Activated CD8-positive, alpha-beta memory T cell treated with anti-CD3 and anti-CD28 coated beads, Interleukin-2, amount 10 ng/mL, durations not matched to agents 7 days and 5 days (primary cell): ENCODE data around the gene ABCA12. TPM values are rescaled to one million over a fixed set of nuclear protein-coding genes. Genes with fewer than 3 reads are reported as not detected.

Experiments used
- ATAC-seq: fragments of 150-1000 bp; cut with Tn5 transposase; one replicate; pipeline ENCODE4 v1.10.0; 2021; ENCODE audit warnings: moderate library complexity
- CTCF ChIA-PET: fragments of 350-600 bp; sonication (Branson Sonifier 250); formaldehyde crosslinking; loops from one replicate; lab custom pipeline; 2021; ENCODE audit warnings: antibody characterized with exemption; lab: Charles Lee
- DNase-seq: peaks from one replicate; pipeline ENCODE4 v3.0.0-alpha.2; 2020
- H3K27ac Mint-ChIP-seq: one replicate; pipeline ENCODE4 v1.8.0; 2021; ENCODE audit warnings: mild to moderate bottlenecking, mixed read lengths
- H3K27me3 Mint-ChIP-seq: one replicate; pipeline ENCODE4 v1.8.0; 2021; ENCODE audit warnings: mixed read lengths
- H3K36me3 Mint-ChIP-seq: one replicate; pipeline ENCODE4 v1.8.0; 2021; ENCODE audit warnings: mild to moderate bottlenecking, mixed read lengths
- H3K4me1 Mint-ChIP-seq: one replicate; pipeline ENCODE4 v1.8.0; 2021; ENCODE audit warnings: mixed read lengths
- H3K4me3 Mint-ChIP-seq: one replicate; pipeline ENCODE4 v1.8.0; 2021; ENCODE audit warnings: mild to moderate bottlenecking, moderate library complexity, mixed read lengths
- H3K9me3 Mint-ChIP-seq: one replicate; pipeline ENCODE4 v1.8.0; 2022; ENCODE audit warnings: low read depth, mixed read lengths
- total RNA-seq, 2 experiments: library from RNA; stranded (reverse); gene quantifications; one replicate each; pipeline ENCODE4 v1.2.3, GENCODE V29; 2021

Gene ABCA12
- total RNA-seq, 2 experiments from 2014 or later: not detected

- H3K4me3 Mint-ChIP-seq: no peak overlapping the region
- H3K27me3 Mint-ChIP-seq: no peaks in the 10 kb centered on the region
- DNase-seq (no peak), ATAC-seq (no peak)
- CTCF ChIA-PET: no interaction called here
- no peaks in the 10 kb centered on the region for H3K9me3 Mint-ChIP-seq
- no peaks in the 10 kb centered on the region for H3K36me3 Mint-ChIP-seq
- no peak overlapping the region for H3K27ac Mint-ChIP-seq
- H3K4me1 Mint-ChIP-seq: no peaks in the 10 kb centered on the region
Observed at GRCh38 chr2:215098875-215099274, 39.6 kb downstream of the ABCA12 start.

- Mint-ChIP-seq H3K4me1 (no peaks in the 10 kb centered on the region), H3K9me3 (no peaks in the 10 kb centered on the region), H3K36me3 (no peaks in the 10 kb centered on the region), H3K27ac (no peak overlapping the region), H3K4me3 (no peak overlapping the region), H3K27me3 (no peaks in the 10 kb centered on the region)
- no peak for DNase-seq
- no peak for ATAC-seq
- CTCF ChIA-PET: no interaction called here
Observed at GRCh38 chr2:215084080-215084479, 54.3 kb downstream of the ABCA12 start.

- Mint-ChIP-seq H3K4me3 (no peak overlapping the region), H3K4me1 (no peaks in the 10 kb centered on the region)
Observed at GRCh38 chr2:215083146-215083545, 55.3 kb downstream of the ABCA12 start.

DNA sequence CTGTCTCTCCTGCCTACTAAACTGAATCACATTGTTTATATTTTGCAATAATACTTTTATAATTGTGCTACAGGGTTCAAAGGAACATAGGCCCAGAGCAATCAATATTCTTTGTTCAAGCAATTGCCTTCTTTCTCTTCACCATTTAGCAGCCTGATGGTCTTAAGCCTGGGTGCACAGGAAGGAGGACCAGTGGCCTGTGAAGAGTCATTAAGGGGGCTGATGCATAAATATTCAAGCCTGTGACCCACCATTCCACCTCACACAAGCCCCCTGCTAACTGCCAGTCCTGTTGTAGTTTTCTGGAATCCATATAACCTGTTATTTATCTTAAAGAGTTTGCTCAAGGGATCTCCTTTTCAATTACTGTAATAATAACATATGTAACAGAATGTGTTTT lies 56.0 kb downstream of the ABCA12 start:
- no peak for ATAC-seq
- no peak overlapping the region for H3K27ac Mint-ChIP-seq
- no peak overlapping the region for H3K4me3 Mint-ChIP-seq
- CTCF ChIA-PET: no interaction called here
- H3K27me3 Mint-ChIP-seq: no peaks in the 10 kb centered on the region
- H3K36me3 Mint-ChIP-seq: no peaks in the 10 kb centered on the region
- no peaks in the 10 kb centered on the region for H3K9me3 Mint-ChIP-seq
- no peaks in the 10 kb centered on the region for H3K4me1 Mint-ChIP-seq
- no peak for DNase-seq

More at GRCh38 chr2:215083146-215083545, 55.3 kb downstream of the ABCA12 start:
- ATAC-seq (no peak), DNase-seq (no peak)
- Mint-ChIP-seq H3K9me3 (no peaks in the 10 kb centered on the region), H3K36me3 (no peaks in the 10 kb centered on the region), H3K27me3 (no peaks in the 10 kb centered on the region), H3K27ac (no peak overlapping the region)
- CTCF ChIA-PET: no interaction called here

DNA sequence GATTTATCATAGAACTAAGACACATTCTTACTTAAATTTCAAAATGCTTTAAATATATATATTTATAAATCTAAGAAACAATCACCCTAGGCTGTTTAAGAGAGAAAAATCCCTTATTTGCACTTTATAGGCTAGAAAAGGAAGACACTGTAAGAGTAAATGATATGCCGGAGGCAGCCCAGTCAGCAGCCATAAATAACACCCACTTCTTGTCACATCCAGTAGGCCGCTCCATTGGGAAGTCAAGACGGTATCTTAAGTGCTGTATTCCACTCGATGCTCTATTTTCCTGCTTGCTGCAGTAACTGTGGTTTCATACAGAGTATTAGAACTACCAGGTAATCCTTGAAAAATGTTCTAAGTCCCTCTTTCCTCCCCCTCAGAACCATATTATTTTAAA lies 57.9 kb downstream of the ABCA12 start:
- no peaks in the 10 kb centered on the region for H3K9me3 Mint-ChIP-seq
- DNase-seq: no peak
- H3K4me1 Mint-ChIP-seq: no peaks in the 10 kb centered on the region
- ATAC-seq: no peak
- H3K27me3 Mint-ChIP-seq: no peaks in the 10 kb centered on the region
- no peak overlapping the region for H3K4me3 Mint-ChIP-seq
- CTCF ChIA-PET: no interaction called here
- no peaks in the 10 kb centered on the region for H3K36me3 Mint-ChIP-seq
- no peak overlapping the region for H3K27ac Mint-ChIP-seq

DNA sequence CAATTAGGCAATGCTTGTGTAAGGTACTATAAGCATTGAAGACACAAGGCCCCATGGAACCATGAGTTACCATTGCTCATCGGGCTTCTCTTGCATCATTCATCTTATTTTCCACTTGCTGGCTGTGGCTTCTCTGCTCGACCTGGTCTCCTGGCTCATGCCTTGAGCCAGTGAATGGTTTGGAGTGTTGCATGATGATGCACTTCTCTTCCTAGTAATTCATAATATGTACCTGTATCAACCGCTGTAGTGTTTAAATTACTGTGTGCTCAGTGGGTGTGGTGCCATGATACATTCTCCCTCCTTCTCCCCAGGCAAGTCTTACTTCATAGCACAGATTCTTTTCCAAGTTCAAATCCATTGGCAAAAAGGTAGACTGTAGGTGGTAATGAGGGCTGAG lies 66.8 kb downstream of the ABCA12 start:
- DNase-seq: no peak
- H3K4me1 Mint-ChIP-seq: no peaks in the 10 kb centered on the region
- no peaks in the 10 kb centered on the region for H3K36me3 Mint-ChIP-seq
- CTCF ChIA-PET: no interaction called here
- no peak overlapping the region for H3K27ac Mint-ChIP-seq
- ATAC-seq: no peak
- no peak overlapping the region for H3K4me3 Mint-ChIP-seq
- H3K9me3 Mint-ChIP-seq: no peaks in the 10 kb centered on the region
- H3K27me3 Mint-ChIP-seq: no peaks in the 10 kb centered on the region

DNA sequence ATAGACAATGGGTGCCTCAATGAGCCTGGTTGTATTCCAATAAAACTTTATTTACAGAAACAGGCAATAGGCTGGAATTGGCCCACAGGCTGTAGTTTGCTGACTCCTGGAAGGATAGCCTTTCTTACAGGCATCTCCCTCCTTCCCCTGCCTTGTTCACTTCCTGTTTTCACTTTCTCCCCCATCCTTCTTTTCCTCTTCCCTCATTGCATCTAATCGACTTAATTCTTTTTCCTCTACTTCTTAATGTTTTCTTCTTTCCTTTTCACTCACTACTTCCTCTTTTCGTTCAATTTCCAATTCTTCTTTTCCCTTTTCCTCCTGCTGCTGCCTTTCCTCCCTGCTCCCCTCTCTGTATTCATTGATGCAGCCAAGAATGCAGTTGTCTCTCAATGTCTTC lies 70.0 kb downstream of the ABCA12 start:
- Mint-ChIP-seq H3K9me3 (no peaks in the 10 kb centered on the region), H3K36me3 (no peaks in the 10 kb centered on the region), H3K4me3 (no peak overlapping the region), H3K27me3 (no peaks in the 10 kb centered on the region), H3K4me1 (no peaks in the 10 kb centered on the region), H3K27ac (no peak overlapping the region)
- DNase-seq (no peak), ATAC-seq (no peak)
- CTCF ChIA-PET: no interaction called here

DNA sequence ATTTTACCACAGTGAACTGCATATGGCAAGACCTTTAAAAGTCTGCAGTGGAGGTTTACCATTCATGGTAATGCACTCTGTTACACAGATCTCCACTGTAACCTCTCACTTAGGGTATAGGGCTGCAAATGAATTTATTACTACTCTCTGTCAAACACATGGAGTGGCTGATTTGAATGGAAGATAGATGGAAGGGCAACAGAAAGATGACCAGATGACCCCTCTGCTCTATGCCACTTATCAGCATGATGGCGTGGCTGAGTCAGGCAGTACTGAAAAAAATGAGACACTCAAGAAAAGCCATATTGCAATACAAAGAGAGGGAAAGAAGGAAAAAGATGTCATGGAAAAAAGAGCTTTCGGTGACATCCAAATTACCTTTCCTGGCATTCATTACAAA lies 72.3 kb downstream of the ABCA12 start:
- no peaks in the 10 kb centered on the region for H3K9me3 Mint-ChIP-seq
- H3K4me1 Mint-ChIP-seq: no peaks in the 10 kb centered on the region
- CTCF ChIA-PET: no interaction called here
- no peak overlapping the region for H3K4me3 Mint-ChIP-seq
- H3K27ac Mint-ChIP-seq: no peak overlapping the region
- H3K36me3 Mint-ChIP-seq: no peaks in the 10 kb centered on the region
- DNase-seq (no peak), ATAC-seq (no peak)
- no peaks in the 10 kb centered on the region for H3K27me3 Mint-ChIP-seq

GRCh38 chr2:215063526-215063925 lies 74.9 kb downstream of the ABCA12 start:
- Mint-ChIP-seq H3K27ac (no peak overlapping the region), H3K27me3 (no peaks in the 10 kb centered on the region), H3K4me1 (no peaks in the 10 kb centered on the region), H3K9me3 (no peaks in the 10 kb centered on the region), H3K4me3 (no peak overlapping the region), H3K36me3 (no peaks in the 10 kb centered on the region)
- CTCF ChIA-PET: no interaction called here
- DNase-seq (no peak), ATAC-seq (no peak)

GRCh38 chr2:215060861-215061536 lies 77.4 kb downstream of the ABCA12 start:
- Mint-ChIP-seq H3K4me1 (no peaks in the 10 kb centered on the region), H3K27ac (no peak overlapping the region), H3K9me3 (no peaks in the 10 kb centered on the region), H3K27me3 (no peaks in the 10 kb centered on the region), H3K36me3 (no peaks in the 10 kb centered on the region), H3K4me3 (no peak overlapping the region)
- CTCF ChIA-PET: no interaction called here
- no peak for ATAC-seq
- DNase-seq: no peak

DNA sequence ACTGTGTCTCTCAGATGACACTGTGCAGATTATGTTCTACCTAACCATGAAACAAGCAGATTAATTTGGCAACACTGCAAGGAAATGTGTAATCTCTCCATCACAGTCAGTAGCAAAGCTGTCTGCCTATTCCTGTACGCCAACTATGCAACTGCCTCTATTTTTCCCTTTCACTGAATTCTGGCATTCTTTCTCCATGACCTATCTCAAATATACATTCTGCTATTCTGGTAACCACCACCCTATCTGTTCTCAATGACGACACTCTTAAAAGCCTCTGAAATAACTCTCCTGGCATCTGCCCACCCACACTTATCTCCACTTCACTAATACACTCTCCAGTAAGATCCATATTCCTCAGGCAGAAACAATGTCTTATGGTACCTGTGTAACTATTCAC lies 78.7 kb downstream of the ABCA12 start:
- no peaks in the 10 kb centered on the region for H3K36me3 Mint-ChIP-seq
- no peak for DNase-seq
- H3K4me1 Mint-ChIP-seq: no peaks in the 10 kb centered on the region
- no peaks in the 10 kb centered on the region for H3K27me3 Mint-ChIP-seq
- no peak for ATAC-seq
- H3K9me3 Mint-ChIP-seq: no peaks in the 10 kb centered on the region
- CTCF ChIA-PET: no interaction called here
- no peak overlapping the region for H3K4me3 Mint-ChIP-seq
- H3K27ac Mint-ChIP-seq: no peak overlapping the region

- no peaks in the 10 kb centered on the region for H3K36me3 Mint-ChIP-seq
- CTCF ChIA-PET: no interaction called here
- no peaks in the 10 kb centered on the region for H3K4me1 Mint-ChIP-seq
- ATAC-seq (no peak), DNase-seq (no peak)
- no peaks in the 10 kb centered on the region for H3K27me3 Mint-ChIP-seq
- H3K27ac Mint-ChIP-seq: no peak overlapping the region
- no peaks in the 10 kb centered on the region for H3K9me3 Mint-ChIP-seq
- no peak overlapping the region for H3K4me3 Mint-ChIP-seq
Observed at GRCh38 chr2:215055891-215056290, 82.5 kb downstream of the ABCA12 start.

DNA sequence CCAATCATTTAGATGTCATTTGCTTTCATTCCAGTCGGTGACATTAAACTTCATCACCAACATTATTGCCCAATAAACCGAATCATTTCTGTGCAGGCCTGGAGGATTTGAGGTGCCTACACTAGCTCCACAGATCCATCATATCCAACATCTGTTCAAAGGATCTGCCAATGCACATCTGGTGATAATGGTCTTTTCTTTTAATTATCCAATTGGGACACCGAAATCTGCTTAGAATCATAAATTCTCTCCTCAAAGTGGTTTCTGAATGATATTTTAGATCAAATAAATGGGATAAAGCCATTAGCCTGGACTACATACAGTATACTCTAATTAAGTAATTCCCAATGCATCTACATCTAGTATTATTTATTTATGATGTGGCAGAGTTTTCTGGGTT lies 85.6 kb downstream of the ABCA12 start:
- CTCF ChIA-PET: no interaction called here
- ATAC-seq (no peak), DNase-seq (no peak)
- H3K27ac Mint-ChIP-seq: no peak overlapping the region
- no peaks in the 10 kb centered on the region for H3K4me1 Mint-ChIP-seq
- no peaks in the 10 kb centered on the region for H3K9me3 Mint-ChIP-seq
- H3K4me3 Mint-ChIP-seq: no peak overlapping the region
- no peaks in the 10 kb centered on the region for H3K27me3 Mint-ChIP-seq
- H3K36me3 Mint-ChIP-seq: no peaks in the 10 kb centered on the region

DNA sequence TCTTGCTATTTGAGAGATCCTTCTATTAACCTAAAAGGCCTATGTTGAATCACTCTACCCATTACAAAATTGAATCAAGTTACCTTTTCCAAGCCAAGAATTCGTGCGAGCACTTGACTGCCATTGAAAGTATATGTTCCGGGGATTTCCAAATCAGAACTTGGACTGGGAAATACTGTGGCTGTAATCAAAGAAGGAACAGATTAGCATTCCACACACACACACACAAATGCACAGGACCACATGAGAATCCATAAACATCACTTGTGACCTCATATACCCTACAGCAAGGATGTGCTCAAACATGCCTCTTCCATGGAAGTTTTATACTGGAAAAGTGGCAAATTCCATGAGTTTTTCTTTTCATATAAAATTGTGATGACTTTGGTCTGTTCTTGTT lies 86.0 kb downstream of the ABCA12 start:
- CTCF ChIA-PET: no interaction called here
- no peaks in the 10 kb centered on the region for H3K9me3 Mint-ChIP-seq

DNA sequence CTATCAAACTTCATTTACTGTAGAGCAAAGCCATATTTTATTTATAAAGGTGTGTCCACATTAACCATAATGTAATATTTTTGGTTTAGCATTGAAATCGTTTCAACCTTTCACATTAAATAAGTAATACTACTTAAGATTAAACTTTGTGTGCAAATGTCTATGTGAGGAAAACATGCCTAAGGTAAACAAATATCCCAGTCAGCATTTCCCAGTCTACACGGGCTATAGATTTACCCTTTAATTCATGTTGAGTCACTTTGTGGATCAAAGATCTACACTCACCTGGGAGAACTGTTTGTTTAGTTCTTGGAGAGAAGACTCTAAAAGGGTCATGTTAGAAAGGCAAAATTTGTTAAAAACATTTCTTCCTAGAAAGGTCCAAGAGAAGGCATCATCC lies 89.1 kb downstream of the ABCA12 start:
- DNase-seq: no peak
- no peaks in the 10 kb centered on the region for H3K27me3 Mint-ChIP-seq
- CTCF ChIA-PET: no interaction called here
- H3K9me3 Mint-ChIP-seq: no peaks in the 10 kb centered on the region
- no peaks in the 10 kb centered on the region for H3K36me3 Mint-ChIP-seq
- H3K4me3 Mint-ChIP-seq: no peak overlapping the region
- no peaks in the 10 kb centered on the region for H3K4me1 Mint-ChIP-seq
- no peak for ATAC-seq
- no peak overlapping the region for H3K27ac Mint-ChIP-seq

More for the DNA sequence above, 86.0 kb downstream of the ABCA12 start:
- H3K36me3 Mint-ChIP-seq: no peaks in the 10 kb centered on the region
- no peak overlapping the region for H3K4me3 Mint-ChIP-seq
- no peaks in the 10 kb centered on the region for H3K27me3 Mint-ChIP-seq
- no peak overlapping the region for H3K27ac Mint-ChIP-seq
- no peaks in the 10 kb centered on the region for H3K4me1 Mint-ChIP-seq
- ATAC-seq: no peak
- no peak for DNase-seq
